Smooth muscle cell (in vitro differentiated cells): Measurements from ENCODE around the gene ZNF700. TPM values are rescaled to one million over a fixed set of nuclear protein-coding genes. Genes with fewer than 3 reads are reported as not detected.
A peak's percentile ranks its signal among the peaks of the same experiment; 100 is the strongest.
"Not testable (repeated sequence)": the region's sequence is repeated elsewhere in the genome, so short reads cannot be mapped to it uniquely, and the experiment has no call there.

ENCODE experiments used
- DNase-seq: peaks from one replicate; lab custom pipeline; 2025; ENCODE audit not compliant: unreplicated experiment; lab: John Stamatoyannopoulos, UW
- H2AFZ ChIP-seq: fragments of 200-600 bp; sonication (generic); 2 replicates; pipeline ENCODE4 v1.6.0; 2016; ENCODE audit warnings: antibody characterized with exemption, low read depth, mild to moderate bottlenecking
- H3F3A ChIP-seq: fragments of 200-600 bp; sonication (generic); 2 replicates; pipeline ENCODE4 v1.6.0; 2017; ENCODE audit warnings: antibody characterized with exemption, low read depth
- H3K27ac ChIP-seq: fragments of 200-600 bp; sonication (generic); 2 replicates; pipeline ENCODE4 v1.5.1; 2016; ENCODE audit warnings: low read depth, mild to moderate bottlenecking
- H3K27me3 ChIP-seq: fragments of 200-600 bp; sonication (generic); 2 replicates; pipeline ENCODE4 v1.6.1; 2016; ENCODE audit warnings: low read depth, mild to moderate bottlenecking
- H3K36me3 ChIP-seq: fragments of 200-600 bp; sonication (generic); 2 replicates; pipeline ENCODE4 v1.5.1; 2016; ENCODE audit warnings: low read depth
- H3K4me1 ChIP-seq: fragments of 200-600 bp; sonication (generic); 2 replicates; pipeline ENCODE4 v1.5.1; 2016; ENCODE audit warnings: low read depth
- H3K4me2 ChIP-seq: fragments of 200-600 bp; sonication (generic); 2 replicates; pipeline ENCODE4 v1.6.0; 2016; ENCODE audit warnings: mild to moderate bottlenecking
- H3K4me3 ChIP-seq: fragments of 200-600 bp; sonication (generic); 2 replicates; pipeline ENCODE4 v1.5.1; 2016; ENCODE audit warnings: mild to moderate bottlenecking
- H3K79me2 ChIP-seq: fragments of 200-600 bp; sonication (generic); 2 replicates; pipeline ENCODE4 v1.6.0; 2016; ENCODE audit warnings: low read depth, mild to moderate bottlenecking
- H3K9ac ChIP-seq: fragments of 200-600 bp; sonication (generic); 2 replicates; pipeline ENCODE4 v1.6.0; 2016; ENCODE audit warnings: low read depth
- H3K9me3 ChIP-seq: fragments of 200-600 bp; sonication (generic); replicated peaks from 2 replicates; pipeline ENCODE4 v1.5.1; 2016; ENCODE audit warnings: low read depth
- H4K20me1 ChIP-seq: fragments of 200-600 bp; sonication (generic); 2 replicates; pipeline ENCODE4 v1.6.0; 2016; ENCODE audit warnings: low read depth
- CTCF ChIP-seq: fragments of 200-600 bp; sonication (generic); IDR thresholded peaks from 2 replicates; pipeline ENCODE4 v1.5.1; 2017; ENCODE audit warnings: borderline replicate concordance, mild to moderate bottlenecking, antibody characterized with exemption; ENCODE audit not compliant: insufficient read depth, poor library complexity, severe bottlenecking
- WGBS: methylation state at CpG from one replicate; pipeline ENCODE4 v1.1.7; 2016; ENCODE audit warnings: low lambda C conversion rate; 5-methylcytosine and 5-hydroxymethylcytosine counted together
- polyA plus RNA-seq: library from polyadenylated mRNA; unstranded; fragments of >200 nt; fragmentation: Nextera tagmentation; extraction: Ambion mirVana; gene quantifications from 2 replicates; pipeline ENCODE4 v1.2.1, GENCODE V29; 2016
- total RNA-seq: library from RNA; depleted of rRNA; stranded (reverse); fragments of >200 nt; gene quantifications from 2 replicates; pipeline ENCODE4 v1.2.3, GENCODE V29; 2014

The ZNF700 gene
- total and polyA plus RNA-seq, 2 experiments from 2014 or later, result 1.2 to 8.3 TPM

GRCh38 chr19:11902228-11902627, 22.7 kb upstream of the ZNF700 start:
- Histone ChIP-seq H3K4me1 (no peaks in the 10 kb centered on the region), H3K9ac (no peak overlapping the region)
- whole genome bisulfite sequencing, result 97% methylated on average over 3 of the region's 3 CpGs

GRCh38 chr19:11905928-11906327, 19.0 kb upstream of the ZNF700 start:
- Histone ChIP-seq H3K27me3 (no peaks in the 10 kb centered on the region), H3K9me3 (peaks cover 59% of the 10 kb centered on the region), H4K20me1 (no peaks in the 10 kb centered on the region), H3K4me3 (peak overlapping the region; percentile 26), H3K79me2 (peaks cover 6% of the 10 kb centered on the region), H3K4me1 (no peaks in the 10 kb centered on the region), H3F3A (peaks cover 12% of the 10 kb centered on the region), H3K9ac (no peak overlapping the region), H3K36me3 (peaks cover 49% of the 10 kb centered on the region), H2AFZ (no peak overlapping the region), H3K27ac (no peak overlapping the region), H3K4me2 (no peak overlapping the region)
- WGBS, result 99% methylated on average over 3 of the region's 3 CpGs
- no peak for TF ChIP-seq CTCF
- no peak for DNase-seq

More at GRCh38 chr19:11902228-11902627, 22.7 kb upstream of the ZNF700 start:
- H3K4me2 ChIP-seq, result no peak overlapping the region
- peaks cover 20% of the 10 kb centered on the region for H3K79me2 ChIP-seq
- no peaks in the 10 kb centered on the region for H4K20me1 ChIP-seq
- H3F3A ChIP-seq, result peaks cover 12% of the 10 kb centered on the region
- H3K4me3 ChIP-seq, result no peak overlapping the region
- no peak for DNase-seq
- H3K27me3 ChIP-seq, result no peaks in the 10 kb centered on the region
- no peak overlapping the region for H3K27ac ChIP-seq
- no peak for TF ChIP-seq CTCF
- no peak overlapping the region for H2AFZ ChIP-seq
- H3K9me3 ChIP-seq, result peaks cover 50% of the 10 kb centered on the region
- H3K36me3 ChIP-seq, result peaks cover 52% of the 10 kb centered on the region

GRCh38 chr19:11911937-11912336, 13.0 kb upstream of the ZNF700 start:
- not testable (repeated sequence) for H3K4me2 ChIP-seq, H2AFZ ChIP-seq, H3K4me3 ChIP-seq, H3F3A ChIP-seq, H4K20me1 ChIP-seq, DNase-seq, H3K9ac ChIP-seq, H3K27me3 ChIP-seq, H3K4me1 ChIP-seq, H3K79me2 ChIP-seq, H3K27ac ChIP-seq
- H3K36me3 ChIP-seq, result peaks cover 11% of the 10 kb centered on the region
- peaks cover 44% of the 10 kb centered on the region for H3K9me3 ChIP-seq
- 96% methylated on average over 1 of the region's 1 CpG for WGBS

GRCh38 chr19:11914417-11915051, 10.4 kb upstream of the ZNF700 start:
- H3K79me2 ChIP-seq, DNase-seq, H3F3A ChIP-seq, H3K4me2 ChIP-seq, H3K27me3 ChIP-seq, H4K20me1 ChIP-seq, H3K4me3 ChIP-seq, H3K36me3 ChIP-seq, H3K9ac ChIP-seq, H2AFZ ChIP-seq, H3K27ac ChIP-seq, H3K4me1 ChIP-seq: not testable (repeated sequence)
- 96% methylated on average over 4 of the region's 4 CpGs for WGBS
- H3K9me3 ChIP-seq, result peaks cover 29% of the 10 kb centered on the region
